Skeletal muscle cell (primary cell): ENCODE measurements around the gene ARHGEF5.

Experiments
- DNase-seq: peaks from one replicate; pipeline ENCODE4 v3.0.0-alpha.2; 2010; ENCODE audit warnings: low read depth
- H3K4me3 ChIP-seq: 2 replicates; pipeline ENCODE4 v1.5.1; 2011; ENCODE audit warnings: low read depth, mild to moderate bottlenecking, control low read depth, low read length, moderate library complexity

Gene ARHGEF5

GRCh38 chr7:144378651-144379050 lies 23.4 kb downstream of the ARHGEF5 start:
- no peak overlapping the region for H3K4me3 ChIP-seq
- DNase-seq: no peak

- no peak overlapping the region for H3K4me3 ChIP-seq
- DNase-seq: no peak
Observed at GRCh38 chr7:144379776-144380384, 24.7 kb downstream of the ARHGEF5 start.

- no peak overlapping the region for H3K4me3 ChIP-seq
Observed at GRCh38 chr7:144384071-144384470, 28.9 kb downstream of the ARHGEF5 start.

GRCh38 chr7:144384555-144385245 lies 29.5 kb downstream of the ARHGEF5 start:
- no peak overlapping the region for H3K4me3 ChIP-seq
- DNase-seq: no peak

More at GRCh38 chr7:144384071-144384470, 28.9 kb downstream of the ARHGEF5 start:
- no peak for DNase-seq

- H3K4me3 ChIP-seq: no peak overlapping the region
- DNase-seq: peak; percentile 3
Observed at GRCh38 chr7:144386741-144387140, 31.5 kb downstream of the ARHGEF5 start.

- DNase-seq: no peak
- no peak overlapping the region for H3K4me3 ChIP-seq
Observed at GRCh38 chr7:144388950-144389349, 33.7 kb downstream of the ARHGEF5 start.

- no peak overlapping the region for H3K4me3 ChIP-seq
- no peak for DNase-seq
Observed at GRCh38 chr7:144390481-144390880, 35.3 kb downstream of the ARHGEF5 start.

- DNase-seq: no peak
Observed at GRCh38 chr7:144391014-144391413, 35.8 kb downstream of the ARHGEF5 start.

GRCh38 chr7:144391823-144392255 lies 36.6 kb downstream of the ARHGEF5 start:
- H3K4me3 ChIP-seq: no peak overlapping the region
- DNase-seq: peak; percentile 13

More at GRCh38 chr7:144391014-144391413, 35.8 kb downstream of the ARHGEF5 start:
- H3K4me3 ChIP-seq: no peak overlapping the region

GRCh38 chr7:144397086-144397485 lies 41.9 kb downstream of the ARHGEF5 start:
- no peak for DNase-seq
- H3K4me3 ChIP-seq: no peak overlapping the region

GRCh38 chr7:144398291-144398690 lies 43.1 kb downstream of the ARHGEF5 start:
- no peak for DNase-seq
- no peak overlapping the region for H3K4me3 ChIP-seq

- no peak for DNase-seq
- no peak overlapping the region for H3K4me3 ChIP-seq
Observed at GRCh38 chr7:144398911-144399310, 43.7 kb downstream of the ARHGEF5 start.

GRCh38 chr7:144399946-144400345 lies 44.7 kb downstream of the ARHGEF5 start:
- no peak overlapping the region for H3K4me3 ChIP-seq
- DNase-seq: no peak

- no peak for DNase-seq
- H3K4me3 ChIP-seq: no peak overlapping the region
Observed at GRCh38 chr7:144401490-144401889, 46.3 kb downstream of the ARHGEF5 start.

GRCh38 chr7:144403102-144403501 lies 47.9 kb downstream of the ARHGEF5 start:
- no peak for DNase-seq
- no peak overlapping the region for H3K4me3 ChIP-seq

- no peak within 1 kb of the TSS for H3K4me3 ChIP-seq
- no peak for DNase-seq
Observed at GRCh38 chr7:144403649-144404061, 48.5 kb downstream of the ARHGEF5 start, which contains the start of gene NOBOX. Gene NOBOX, minus strand, starts transcription at chr7:144403693.

GRCh38 chr7:144404946-144405345 lies 49.7 kb downstream of the ARHGEF5 start:
- no peak overlapping the region for H3K4me3 ChIP-seq
- no peak for DNase-seq

GRCh38 chr7:144407266-144407931 lies 52.2 kb downstream of the ARHGEF5 start:
- no peak for DNase-seq
- H3K4me3 ChIP-seq: no peak overlapping the region

GRCh38 chr7:144408121-144408520 lies 52.9 kb downstream of the ARHGEF5 start:
- H3K4me3 ChIP-seq: no peak overlapping the region
- no peak for DNase-seq

- H3K4me3 ChIP-seq: no peak overlapping the region
- no peak for DNase-seq
Observed at GRCh38 chr7:144410441-144410840, 55.2 kb downstream of the ARHGEF5 start.
